NCI-H524 treated with DMSO at 0.1 percent for 48 hours (cell line): Measurements from ENCODE around the gene SUSD3.

ENCODE experiments used
- DNase-seq: peaks from one replicate; lab custom pipeline; 2025; lab: John Stamatoyannopoulos, UW

SUSD3 gene

GRCh38 chr9:93053781-93054331 lies 4.6 kb upstream of the SUSD3 start:
- peak; percentile 35 for DNase-seq

DNA sequence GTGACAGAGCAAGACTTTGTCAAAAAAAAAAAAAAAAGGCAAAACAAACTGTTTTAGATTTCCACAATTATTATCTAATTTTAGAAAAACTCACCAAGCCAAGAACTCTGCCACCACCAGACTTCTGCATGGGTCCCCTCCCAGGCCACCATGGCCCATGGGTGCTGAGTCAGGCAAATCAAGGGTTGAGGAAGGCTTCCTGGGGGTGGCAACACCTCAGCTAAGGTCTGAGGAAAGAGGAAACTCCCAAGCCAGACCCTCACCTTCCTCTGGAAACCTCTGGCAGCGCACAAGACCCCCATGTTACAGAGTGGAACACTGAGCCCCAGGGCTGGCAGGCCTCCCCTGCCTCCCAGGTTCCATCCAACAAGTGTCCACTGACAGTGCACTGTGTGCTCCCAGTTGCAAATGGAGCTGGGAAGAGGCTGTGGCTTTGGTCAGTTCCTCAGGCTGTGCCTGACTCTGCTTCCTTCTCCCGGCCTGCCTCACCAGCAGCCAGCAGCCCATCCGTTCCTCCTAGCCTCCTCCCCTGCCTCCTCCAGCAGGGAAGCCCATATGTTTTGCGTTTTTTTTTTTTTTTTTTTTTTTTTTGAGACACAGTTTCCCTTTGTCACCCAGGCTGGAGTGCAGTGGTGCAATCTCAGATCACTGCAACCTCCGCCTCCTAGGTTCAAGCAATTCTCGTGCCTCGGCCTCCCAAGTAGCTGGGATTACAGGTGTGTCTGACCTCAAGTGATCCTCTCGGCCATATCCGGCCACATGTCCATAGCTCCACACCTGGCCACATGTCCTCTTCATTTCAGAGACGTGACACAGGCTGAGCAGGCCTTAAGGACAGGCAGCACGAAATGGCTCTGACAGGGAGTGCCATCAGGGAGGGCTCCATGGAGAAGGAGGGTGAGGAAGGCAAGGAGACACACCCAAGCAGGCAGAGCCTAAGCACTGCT lies 3.5 kb upstream of the SUSD3 start:
- no peak for DNase-seq

DNA sequence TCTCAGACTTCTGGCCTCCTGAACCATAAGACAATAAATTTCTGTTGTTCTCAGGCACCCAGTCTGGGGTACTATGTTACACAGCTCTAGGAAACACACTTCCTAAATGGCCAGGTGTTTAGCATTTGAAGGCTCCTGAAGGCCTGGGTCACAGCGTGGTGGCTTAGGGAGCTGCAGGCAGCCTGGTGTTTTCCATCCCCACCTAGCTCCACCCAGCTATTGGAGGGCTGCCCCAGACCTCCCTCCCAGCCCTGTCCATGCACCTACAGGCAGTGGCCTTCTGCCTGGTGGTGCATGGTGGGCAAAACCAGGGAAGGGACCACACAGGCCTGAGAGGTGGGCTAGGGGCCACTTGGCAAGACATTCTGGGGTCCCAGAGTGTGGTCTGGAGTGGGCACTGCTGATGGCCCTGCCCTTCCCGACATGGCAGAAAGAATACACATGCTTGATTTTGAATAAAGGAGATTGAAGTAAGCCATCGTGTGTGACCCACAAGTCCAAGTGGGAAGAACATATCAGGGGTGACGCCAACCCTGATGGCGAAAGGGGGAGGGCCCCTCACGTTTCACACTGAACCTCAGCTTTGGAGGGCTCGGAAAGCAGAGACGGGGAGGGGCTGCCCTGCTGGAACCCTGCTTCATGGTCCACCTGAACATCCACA lies 1.3 kb upstream of the SUSD3 start:
- no peak for DNase-seq

DNA sequence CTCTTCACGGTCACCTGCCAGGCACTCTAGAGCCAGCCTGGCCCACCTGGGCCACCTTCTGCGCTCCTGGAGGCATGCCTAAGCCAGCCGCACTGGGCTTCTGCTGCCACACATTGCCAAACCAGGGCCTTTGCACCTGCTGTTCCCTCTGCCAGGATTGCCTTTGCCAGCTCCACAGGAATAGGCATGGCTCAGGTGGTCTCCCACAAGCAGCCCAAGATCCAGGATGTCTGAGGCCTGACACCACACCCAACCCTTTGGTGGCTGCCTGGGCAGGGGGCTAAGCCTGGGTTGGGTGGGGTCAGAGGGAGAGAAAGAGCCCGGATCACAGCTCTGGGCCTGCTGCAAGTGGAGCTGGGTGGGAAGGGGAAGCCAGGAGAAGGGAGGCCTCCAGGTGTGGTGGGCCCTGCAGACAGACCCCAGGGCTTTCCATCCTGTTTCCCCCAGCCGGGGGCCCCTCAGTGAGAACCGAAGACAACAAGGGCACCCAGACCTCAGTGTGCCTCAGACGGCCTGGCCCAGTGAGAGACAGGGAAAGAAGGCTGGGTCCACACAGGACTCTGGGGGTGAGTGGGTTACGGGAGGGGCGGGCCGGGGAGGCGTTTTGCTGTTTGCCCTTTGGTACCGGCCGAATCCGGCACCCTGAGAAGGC lies 672 bp upstream of the SUSD3 start:
- no peak for DNase-seq

DNA sequence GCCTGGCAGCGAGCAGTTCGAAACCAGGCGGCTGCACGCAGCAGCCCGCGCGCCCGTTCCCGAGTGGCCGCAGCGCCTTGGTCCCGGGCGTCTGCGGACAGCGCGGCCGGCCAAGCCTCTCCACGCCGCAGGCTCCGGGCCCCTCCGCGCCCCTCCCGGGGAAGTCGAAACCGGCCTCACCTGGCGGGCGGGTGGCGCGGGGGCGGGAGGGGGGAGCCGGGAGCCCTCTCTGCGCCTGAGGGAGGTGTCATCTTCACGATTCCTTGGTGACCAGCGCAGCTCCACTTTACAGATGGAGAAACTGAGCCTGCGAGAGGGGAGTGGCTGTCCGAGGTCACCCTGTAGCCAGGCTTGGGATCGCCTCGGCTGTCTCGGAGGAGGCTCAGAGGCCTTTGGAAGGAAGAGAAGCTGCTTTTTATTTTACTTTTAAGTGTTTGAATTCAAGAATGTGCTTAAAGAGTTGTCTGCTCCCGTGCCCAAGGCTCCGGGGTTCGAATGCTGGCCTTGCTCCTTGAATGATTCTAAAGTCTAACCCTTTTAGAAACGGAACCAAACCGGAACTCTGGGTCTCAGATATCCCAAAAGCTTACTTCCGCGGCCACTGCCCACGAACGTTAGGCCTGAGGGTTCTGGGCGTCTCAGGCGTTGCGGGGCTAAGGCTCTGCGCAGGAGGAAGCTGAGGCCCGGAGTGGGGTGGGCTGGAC lies 662 bp downstream of the SUSD3 start:
- DNase-seq, result no peak

GRCh38 chr9:93059715-93060578 lies 1.4 kb downstream of the SUSD3 start:
- no peak for DNase-seq

DNA sequence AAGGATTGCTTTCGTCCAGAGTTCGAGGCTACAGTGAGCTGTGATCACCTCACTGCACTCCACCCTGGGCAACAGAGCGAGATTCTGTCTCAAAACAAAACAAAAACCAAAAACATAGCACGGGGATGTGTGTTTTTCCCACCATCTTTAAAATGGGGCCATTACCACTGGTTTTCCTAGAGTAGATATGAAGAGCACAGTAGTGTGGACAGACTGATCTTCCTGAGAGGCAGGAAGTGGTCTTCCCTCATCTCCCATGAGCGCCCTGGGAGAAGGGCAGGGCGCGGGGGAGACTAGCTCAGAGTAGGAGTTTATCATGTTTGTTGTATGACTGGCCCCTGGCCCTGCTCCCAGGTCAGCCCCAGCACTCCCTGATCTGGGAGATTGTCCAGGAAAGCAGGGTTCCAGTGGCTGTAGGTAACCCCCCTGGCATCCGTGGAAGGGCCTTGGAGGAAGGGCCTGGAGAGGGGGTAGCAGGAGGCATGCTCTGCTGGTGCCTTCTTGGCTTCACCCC lies 2.3 kb downstream of the SUSD3 start:
- no peak for DNase-seq

DNA sequence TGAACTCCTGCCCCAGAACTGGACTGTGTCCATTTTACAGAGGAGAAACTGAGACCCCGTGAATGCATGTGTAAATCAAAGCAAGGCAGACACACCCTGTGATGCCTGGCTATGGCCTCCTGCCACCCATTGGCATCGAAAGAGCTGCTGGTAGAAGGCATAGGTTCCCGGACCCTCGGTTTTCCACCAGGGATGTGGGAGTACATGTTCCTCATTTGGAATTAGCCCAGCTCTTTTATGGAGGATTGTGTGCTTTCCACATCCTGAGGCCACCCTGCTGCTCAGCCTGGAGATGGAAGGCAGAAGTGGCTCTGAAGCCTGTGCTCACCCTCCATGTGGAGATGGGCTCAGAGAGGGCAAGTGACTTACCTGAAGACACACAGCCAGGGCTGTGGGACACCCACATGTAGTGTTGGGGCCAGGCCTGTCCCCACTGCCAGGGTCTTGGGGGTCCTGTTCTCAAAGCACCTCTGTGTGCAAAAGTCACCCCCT lies 2.8 kb downstream of the SUSD3 start:
- DNase-seq, result no peak

GRCh38 chr9:93061791-93062763 lies 3.6 kb downstream of the SUSD3 start:
- peak; percentile 92 for DNase-seq

DNA sequence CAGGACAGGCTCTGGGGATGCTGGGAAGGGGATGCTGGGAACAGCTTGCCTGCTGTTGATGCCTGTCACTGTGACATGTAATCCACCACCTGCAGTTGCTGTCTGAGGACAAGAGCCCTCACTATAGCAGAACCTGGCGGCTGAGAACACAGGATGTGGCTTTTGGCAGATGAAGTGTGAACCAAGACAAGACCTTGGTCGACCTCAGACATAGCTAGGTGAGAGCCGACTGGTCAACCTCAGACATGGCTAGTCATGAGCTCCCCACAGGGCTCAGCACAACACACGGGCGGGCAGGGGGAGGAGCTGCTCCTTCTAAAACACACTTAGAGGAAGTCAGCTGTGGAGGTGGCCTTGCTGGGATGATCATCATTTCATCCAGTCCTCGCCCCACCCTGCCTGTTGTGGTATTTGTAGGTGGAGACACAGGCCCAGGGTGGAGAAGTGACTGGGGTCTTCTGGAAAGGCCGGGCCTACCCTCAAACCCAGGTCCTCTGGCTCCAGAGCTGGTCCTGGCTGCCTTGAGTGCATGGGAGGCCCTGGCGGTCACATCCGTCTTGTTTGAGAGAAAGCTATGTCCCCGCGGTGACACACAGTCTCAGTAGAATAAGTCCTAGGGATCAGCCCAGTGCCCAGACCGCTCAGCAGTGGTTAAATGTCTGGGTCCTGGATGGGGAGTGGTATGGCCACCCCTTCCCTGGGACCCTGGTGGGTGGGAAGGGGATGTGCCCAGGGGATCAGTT lies 6.1 kb downstream of the SUSD3 start:
- DNase-seq, result peak; percentile 29

DNA sequence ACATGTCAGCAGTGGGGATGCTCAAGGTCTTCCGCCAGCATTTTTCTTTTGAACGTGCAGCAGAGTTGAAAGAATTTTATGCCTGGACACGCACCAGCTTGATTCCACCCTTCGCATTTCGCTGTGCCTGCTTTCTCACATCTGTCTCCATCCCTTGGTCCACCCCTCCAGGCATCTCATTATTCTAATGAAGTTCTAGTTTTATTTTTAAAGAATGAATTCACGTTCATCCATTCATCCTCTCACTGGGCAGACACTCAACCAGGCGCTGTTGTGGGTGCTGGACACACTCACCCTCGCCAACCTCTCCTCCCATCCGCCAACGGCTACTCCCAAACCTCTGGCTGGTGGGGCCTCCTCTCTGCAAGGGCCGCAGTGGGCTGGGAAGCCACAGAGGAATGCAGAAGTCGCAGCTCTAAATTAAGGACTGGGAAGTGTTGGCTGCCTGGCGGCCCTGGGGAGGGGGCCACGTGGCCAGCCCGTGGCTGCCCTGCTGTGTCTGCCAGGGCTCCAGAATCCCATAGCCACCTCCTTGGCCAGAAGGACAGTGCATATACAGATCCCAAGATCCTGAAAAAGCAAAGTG lies 6.7 kb downstream of the SUSD3 start:
- no peak for DNase-seq

DNA sequence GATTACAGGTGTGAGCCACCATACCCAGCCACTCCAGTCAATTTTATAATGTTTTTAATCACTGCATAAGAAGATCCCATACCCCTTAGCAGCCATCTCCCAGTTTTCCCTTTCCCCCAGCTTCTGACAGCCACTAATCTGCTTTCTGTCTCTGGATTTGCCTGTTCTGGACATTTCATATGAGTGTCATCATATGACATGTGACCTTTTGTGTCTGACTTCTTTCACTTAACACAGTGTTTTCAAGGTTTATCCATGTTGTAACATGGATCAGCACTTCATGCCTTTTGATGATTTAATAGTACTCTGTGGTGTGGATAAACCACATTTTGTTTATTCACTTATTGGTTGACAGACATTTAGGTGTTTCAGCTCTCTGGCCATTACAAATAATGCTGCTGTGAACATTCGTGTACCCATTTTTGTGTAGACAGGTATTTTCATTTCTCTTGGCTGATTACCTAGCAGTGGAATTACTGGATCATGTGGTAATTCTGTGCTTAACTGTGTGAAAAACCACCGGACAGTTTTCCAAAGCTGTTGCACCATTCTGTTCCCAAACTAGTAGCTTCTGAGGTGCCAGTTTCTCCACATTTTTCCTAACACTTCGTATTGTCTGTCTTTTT lies 8.6 kb downstream of the SUSD3 start:
- DNase-seq, result no peak

DNA sequence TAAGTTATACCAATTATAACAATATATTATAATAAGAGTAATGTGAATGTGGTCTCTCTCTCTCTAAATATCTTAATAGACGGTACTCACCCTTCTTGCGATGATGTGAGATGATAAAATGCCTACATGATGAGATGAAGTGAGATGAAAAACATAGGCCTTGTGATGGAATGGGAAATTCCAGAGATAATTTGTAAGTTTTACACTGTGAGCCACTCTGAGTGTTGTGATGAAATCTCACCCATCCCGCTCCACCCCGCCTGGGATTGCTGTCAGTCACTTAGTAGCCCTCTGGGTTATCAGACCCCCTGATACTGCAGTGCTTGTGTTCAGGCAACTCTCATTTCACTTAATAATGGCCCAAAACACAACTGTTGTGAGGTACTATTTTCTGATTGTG lies 10.5 kb downstream of the SUSD3 start:
- DNase-seq, result no peak

GRCh38 chr9:93071464-93071863 lies 13.0 kb downstream of the SUSD3 start:
- no peak for DNase-seq

GRCh38 chr9:93072383-93072795 lies 13.9 kb downstream of the SUSD3 start:
- DNase-seq, result no peak

GRCh38 chr9:93076101-93076791 lies 17.7 kb downstream of the SUSD3 start:
- no peak for DNase-seq

- no peak for DNase-seq
These were observed 18.3 kb downstream of the SUSD3 start for GRCh38 chr9:93076792-93077128.
